Neutrophil (primary cell): Measurements from ENCODE around the gene HDLBP.

Experiments
- H3K27ac ChIP-seq: fragments of 200-600 bp; sonication (generic); 2 replicates; pipeline ENCODE4 v1.5.1; 2016; ENCODE audit warnings: mild to moderate bottlenecking, moderate library complexity
- H3K27me3 ChIP-seq: fragments of 200-600 bp; sonication (generic); 2 replicates; pipeline ENCODE4 v1.6.0; 2016; ENCODE audit warnings: mild to moderate bottlenecking
- H3K36me3 ChIP-seq: fragments of 200-600 bp; sonication (generic); 2 replicates; pipeline ENCODE4 v1.5.1; 2017
- H3K4me1 ChIP-seq, 2 experiments: fragments of 200-600 bp in 1 of 2; sonication (generic) in 1 of 2; 1 replicate in 1 of 2; 2 replicates in 1 of 2; pipeline versions ENCODE4 v1.5.1 to v1.6.1; 2013 to 2016; ENCODE audit warnings: low read depth in 1 of 2, low read length in 1 of 2, mild to moderate bottlenecking in 1 of 2, moderate library complexity in 1 of 2; ENCODE audit not compliant: control insufficient read depth in 1 of 2, insufficient read depth in 1 of 2
- H3K4me3 ChIP-seq, 2 experiments: fragments of 200-600 bp in 1 of 2; sonication (generic) in 1 of 2; 1 replicate in 1 of 2; 2 replicates in 1 of 2; pipeline ENCODE4 v1.5.1; 2013 to 2016; ENCODE audit warnings: low read depth in 1 of 2, low read length in 1 of 2, mild to moderate bottlenecking in 1 of 2, moderate library complexity in 1 of 2
- H3K9me3 ChIP-seq: fragments of 200-600 bp; sonication (generic); 2 replicates; pipeline ENCODE4 v1.5.1; 2016
- TF ChIP-seq, protein P1 (sequence below): fragments of 200-600 bp; sonication (generic); IDR thresholded peaks from 2 replicates; pipeline ENCODE4 v1.5.1; 2016; ENCODE audit warnings: antibody characterized with exemption

The HDLBP gene

DNA sequence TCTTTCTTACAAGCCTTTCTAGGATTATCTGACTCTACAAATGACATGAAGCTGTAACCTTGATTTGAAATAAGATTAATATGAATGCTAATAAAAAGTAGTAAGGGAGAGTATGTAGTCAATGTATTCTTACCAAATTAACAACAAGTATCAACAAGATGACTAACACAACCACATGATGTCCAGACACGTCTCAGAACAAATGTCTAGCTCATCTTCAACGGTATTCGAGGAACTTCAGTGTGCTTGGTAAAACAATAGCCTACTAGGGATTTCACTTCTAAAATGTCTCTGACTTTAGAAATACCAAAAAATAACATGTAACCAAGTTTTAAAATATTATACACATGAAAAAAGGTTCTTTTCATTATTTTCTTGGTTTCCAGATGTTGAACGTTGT lies 3.4 kb downstream of the HDLBP start:
- Histone ChIP-seq H3K27me3 (no peaks in the 10 kb centered on the region), H3K4me3 (no peak overlapping the region), H3K36me3 (no peaks in the 10 kb centered on the region), H3K4me1 (peaks cover 37 to 48% of the 10 kb centered on the region in 2 experiments), H3K27ac (no peak overlapping the region), H3K9me3 (no peaks in the 10 kb centered on the region)
- TF ChIP-seq, protein P1, sequence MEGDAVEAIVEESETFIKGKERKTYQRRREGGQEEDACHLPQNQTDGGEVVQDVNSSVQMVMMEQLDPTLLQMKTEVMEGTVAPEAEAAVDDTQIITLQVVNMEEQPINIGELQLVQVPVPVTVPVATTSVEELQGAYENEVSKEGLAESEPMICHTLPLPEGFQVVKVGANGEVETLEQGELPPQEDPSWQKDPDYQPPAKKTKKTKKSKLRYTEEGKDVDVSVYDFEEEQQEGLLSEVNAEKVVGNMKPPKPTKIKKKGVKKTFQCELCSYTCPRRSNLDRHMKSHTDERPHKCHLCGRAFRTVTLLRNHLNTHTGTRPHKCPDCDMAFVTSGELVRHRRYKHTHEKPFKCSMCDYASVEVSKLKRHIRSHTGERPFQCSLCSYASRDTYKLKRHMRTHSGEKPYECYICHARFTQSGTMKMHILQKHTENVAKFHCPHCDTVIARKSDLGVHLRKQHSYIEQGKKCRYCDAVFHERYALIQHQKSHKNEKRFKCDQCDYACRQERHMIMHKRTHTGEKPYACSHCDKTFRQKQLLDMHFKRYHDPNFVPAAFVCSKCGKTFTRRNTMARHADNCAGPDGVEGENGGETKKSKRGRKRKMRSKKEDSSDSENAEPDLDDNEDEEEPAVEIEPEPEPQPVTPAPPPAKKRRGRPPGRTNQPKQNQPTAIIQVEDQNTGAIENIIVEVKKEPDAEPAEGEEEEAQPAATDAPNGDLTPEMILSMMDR = no peak

DNA sequence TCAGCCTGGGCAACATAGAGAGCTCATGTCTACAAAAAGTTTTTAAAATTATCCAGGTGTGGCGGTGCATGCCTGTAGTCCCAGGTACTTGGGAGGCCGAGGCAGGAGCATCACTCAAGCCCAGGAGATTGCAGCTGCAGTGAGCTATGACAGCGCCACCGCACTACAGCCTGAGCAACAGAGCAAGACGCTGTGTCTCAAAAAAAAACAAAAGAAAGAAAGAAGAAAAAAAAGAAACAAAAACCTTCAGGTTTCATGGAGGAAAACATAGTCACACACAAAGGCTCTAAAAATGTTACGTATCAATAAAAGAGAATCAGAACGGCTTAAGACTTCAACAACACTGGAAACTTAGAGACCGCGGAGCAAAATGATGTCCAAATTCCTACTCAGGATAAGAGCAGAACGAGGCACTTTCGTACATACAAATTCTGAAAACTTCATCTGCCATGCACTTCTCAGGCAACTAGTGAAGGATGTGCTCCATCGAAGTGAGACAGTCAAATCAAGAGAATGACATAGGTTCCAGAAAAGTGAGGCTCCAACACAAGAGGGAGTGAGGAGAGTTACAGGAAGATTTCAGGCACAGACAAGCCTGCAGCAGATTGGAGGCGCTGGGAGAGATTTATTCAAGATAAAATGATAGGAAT lies 4.4 kb downstream of the HDLBP start:
- H3K27ac ChIP-seq = no peak overlapping the region
- no peaks in the 10 kb centered on the region for H3K9me3 ChIP-seq
- H3K27me3 ChIP-seq = no peaks in the 10 kb centered on the region
- peaks cover 29 to 39% of the 10 kb centered on the region in 2 experiments for H3K4me1 ChIP-seq
- no peaks in the 10 kb centered on the region for H3K36me3 ChIP-seq
- TF ChIP-seq, protein P1 = no peak
- H3K4me3 ChIP-seq = no peak overlapping the region

DNA sequence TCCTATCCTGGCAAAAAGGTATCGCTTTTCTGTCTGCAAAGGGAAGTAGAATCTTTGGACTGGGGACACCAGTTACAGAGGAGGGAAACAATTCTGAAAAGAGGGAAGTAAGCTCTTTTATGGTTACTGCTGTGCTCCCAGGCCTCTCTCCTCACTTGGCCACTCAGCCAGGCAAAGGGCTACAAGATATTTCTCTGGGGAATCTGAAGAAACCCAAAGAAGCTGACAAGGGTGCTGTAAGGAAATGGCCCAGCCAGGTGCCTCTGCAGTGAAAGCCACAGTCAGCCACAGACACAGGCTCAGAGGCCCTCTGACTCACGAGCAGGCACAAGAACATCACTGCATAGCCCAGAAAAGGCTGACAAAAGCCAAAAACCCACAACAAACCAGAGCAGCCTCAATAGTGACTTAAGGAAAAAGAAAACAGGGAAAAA lies 5.8 kb downstream of the HDLBP start:
- H3K27ac ChIP-seq = peak overlapping the region; percentile 78
- peaks cover 27 to 37% of the 10 kb centered on the region in 2 experiments for H3K4me1 ChIP-seq
- H3K4me3 ChIP-seq = no peak overlapping the region
- H3K9me3 ChIP-seq = no peaks in the 10 kb centered on the region
- no peaks in the 10 kb centered on the region for H3K27me3 ChIP-seq
- TF ChIP-seq, protein P1 = no peak
- H3K36me3 ChIP-seq = no peaks in the 10 kb centered on the region

DNA sequence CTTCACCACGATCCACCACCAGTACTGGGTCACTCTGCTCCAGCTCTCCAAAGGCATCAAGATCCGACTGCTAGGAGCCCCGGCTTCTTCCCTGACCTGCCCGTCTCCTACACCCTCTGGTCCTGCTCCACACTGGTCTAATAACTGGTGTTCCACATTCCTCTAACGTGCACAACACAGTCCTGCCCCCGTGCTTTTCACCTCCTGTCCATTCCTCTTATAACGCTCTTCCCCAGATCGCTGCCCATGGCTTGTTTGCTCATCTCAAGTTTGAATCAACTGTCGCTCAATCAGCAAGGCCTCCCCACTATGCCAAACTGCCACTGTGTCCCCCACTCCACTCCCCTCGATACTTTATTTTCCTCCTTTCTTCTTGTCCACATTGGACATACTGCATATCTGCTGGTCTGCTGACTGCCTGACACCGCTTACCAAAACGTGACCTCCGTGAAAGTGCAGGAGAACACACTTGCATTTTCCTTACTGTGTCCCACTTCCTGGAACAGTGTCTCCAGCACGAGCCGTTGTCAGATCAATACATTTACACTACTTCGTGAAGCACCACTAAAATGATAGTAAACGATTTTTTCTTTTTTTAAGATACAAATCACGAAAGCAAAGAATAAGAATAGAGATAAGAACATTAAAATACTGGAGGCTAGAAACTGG lies 6.5 kb downstream of the HDLBP start:
- H3K4me1 ChIP-seq = peaks cover 20 to 30% of the 10 kb centered on the region in 2 experiments
- H3K9me3 ChIP-seq = no peaks in the 10 kb centered on the region
- TF ChIP-seq, protein P1 = no peak
- no peak overlapping the region for H3K4me3 ChIP-seq
- peak overlapping the region; percentile 78 for H3K27ac ChIP-seq
- no peaks in the 10 kb centered on the region for H3K27me3 ChIP-seq
- no peaks in the 10 kb centered on the region for H3K36me3 ChIP-seq

DNA sequence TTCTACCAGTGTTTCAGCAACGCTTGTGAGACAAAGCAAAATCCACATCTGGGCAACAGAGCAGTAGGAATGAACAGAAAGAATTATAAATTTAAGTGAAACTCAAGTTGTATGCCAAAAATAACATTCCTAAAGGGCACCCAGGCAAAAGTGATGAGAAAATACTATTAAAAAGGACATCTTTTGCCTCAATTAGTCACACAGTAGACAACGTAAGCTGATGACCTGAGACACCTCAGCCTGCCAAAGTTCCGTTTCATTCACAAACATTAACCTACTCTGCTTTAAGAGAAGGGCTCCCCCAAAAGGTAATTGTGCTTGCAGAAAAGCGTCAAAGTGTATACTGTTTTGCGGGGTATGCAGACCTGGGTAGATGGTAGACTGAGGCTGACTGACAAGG lies 7.2 kb downstream of the HDLBP start:
- Histone ChIP-seq H3K9me3 (no peaks in the 10 kb centered on the region), H3K27ac (no peak overlapping the region), H3K4me3 (no peak overlapping the region), H3K27me3 (no peaks in the 10 kb centered on the region), H3K4me1 (peaks cover 14 to 23% of the 10 kb centered on the region in 2 experiments), H3K36me3 (no peaks in the 10 kb centered on the region)
- TF ChIP-seq, protein P1 = no peak
